OCI-LY1 (cell line): ENCODE measurements around the gene SCN4B.

Experiments used
- CTCF ChIP-seq: fragments of 200-600 bp; sonication (generic), shearing (Covaris generic); IDR thresholded peaks from 2 replicates; pipeline ENCODE4 v1.5.1; 2017; ENCODE audit warnings: mild to moderate bottlenecking, antibody characterized with exemption, low read length, moderate library complexity, mixed read lengths
- EZH2 ChIP-seq: fragments of 200-600 bp; sonication (generic), shearing (Covaris generic); IDR thresholded peaks from 2 replicates; pipeline ENCODE4 v1.8.0; 2017; ENCODE audit warnings: borderline replicate concordance, mixed run types, mild to moderate bottlenecking, antibody characterized with exemption, low read length, moderate library complexity, mixed read lengths

DNA sequence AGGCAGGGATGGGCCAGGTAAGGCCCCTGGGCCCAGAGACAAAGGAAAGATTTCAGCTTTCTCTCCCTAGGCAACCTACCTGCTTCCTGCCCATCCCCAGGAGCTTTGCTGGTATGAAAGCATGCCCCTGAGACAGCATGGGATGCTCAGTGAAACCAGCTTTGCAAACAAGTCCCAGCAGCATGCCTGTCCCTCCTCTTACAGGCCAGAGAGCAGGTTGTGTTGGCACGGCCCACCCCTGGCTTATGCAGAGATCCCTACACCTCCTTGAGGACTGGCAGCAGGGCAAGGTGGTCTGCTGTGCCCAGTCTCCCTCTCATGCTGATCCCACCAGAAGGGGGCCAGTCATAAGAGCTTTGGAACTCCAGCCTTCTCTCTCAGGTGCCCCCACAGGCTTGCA, 3.1 kb downstream of the SCN4B start:
- TF ChIP-seq CTCF (no peak), EZH2 (no peak)
